NB4 (cell line): ENCODE measurements around the gene CDH13.

ENCODE experiments used
- CTCF ChIP-seq: IDR thresholded peaks from one replicate; pipeline ENCODE4 v1.5.1; 2012; ENCODE audit warnings: low read depth, low read length
- MAX ChIP-seq: IDR thresholded peaks from 2 replicates; pipeline ENCODE4 v1.6.1; 2011; ENCODE audit warnings: low read depth, low read length
- POLR2A ChIP-seq: IDR thresholded peaks from 2 replicates; pipeline ENCODE4 v1.6.1; 2011; ENCODE audit warnings: mild to moderate bottlenecking; ENCODE audit not compliant: insufficient read length; ENCODE audit errors: extremely low read depth

DNA sequence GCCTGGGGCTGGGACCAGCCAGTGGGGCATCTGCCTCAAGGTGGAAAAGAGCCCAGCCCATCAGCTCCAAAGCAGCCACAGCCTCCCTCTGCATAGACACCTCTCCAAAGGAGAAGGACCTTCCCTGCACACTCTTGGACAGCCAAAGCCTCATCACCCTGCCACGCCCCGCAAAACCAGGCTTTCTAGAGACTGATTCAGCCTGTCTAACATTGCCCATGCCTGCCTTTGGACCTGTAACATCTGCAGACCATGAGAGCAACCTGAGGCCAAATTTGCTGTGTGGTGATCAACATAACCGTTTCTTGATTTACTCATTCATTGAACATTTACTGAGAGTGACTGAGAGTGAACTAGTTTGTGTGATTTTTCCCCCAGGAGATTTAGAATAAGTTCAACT, 961.3 kb downstream of the CDH13 start:
- no peak for TF ChIP-seq POLR2A
- no peak for TF ChIP-seq CTCF
- TF ChIP-seq MAX: no peak
